Activated T-cell treated with anti-CD3 and anti-CD28 coated beads, Interleukin-2, amount 50 U/mL, for 72 hours (primary cell): ENCODE data around the gene EDARADD. TPM values are rescaled to one million over a fixed set of nuclear protein-coding genes. Genes with fewer than 3 reads are reported as not detected.
A peak's percentile ranks its signal among the peaks of the same experiment; 100 is the strongest.

Experiments used
- ATAC-seq, 2 donors: fragments of 150-1000 bp; cut with Tn5 transposase; replicated peaks in 1 of 2; 2 replicates each; pipeline ENCODE4 v1.10.0; 2021; ENCODE audit warnings: moderate library complexity in 2 of 2, mild to moderate bottlenecking in 1 of 2
- DNase-seq, 2 donors: peaks; one replicate each; pipeline ENCODE4 v3.0.0; 2021 to 2022; ENCODE audit warnings: mixed read lengths in 1 of 2
- H3K27ac Mint-ChIP-seq: one replicate; pipeline ENCODE4 v1.8.0; 2022; ENCODE audit warnings: mild to moderate bottlenecking, moderate library complexity, mixed read lengths
- H3K27me3 Mint-ChIP-seq: one replicate; pipeline ENCODE4 v1.8.0; 2022; ENCODE audit warnings: low read depth, mixed read lengths
- H3K36me3 Mint-ChIP-seq, 2 donors: one replicate each; pipeline ENCODE4 v1.8.0; 2022; ENCODE audit warnings: mixed read lengths in 2 of 2, mild to moderate bottlenecking in 1 of 2; ENCODE audit not compliant: insufficient read depth in 2 of 2
- H3K4me1 Mint-ChIP-seq: one replicate; pipeline ENCODE4 v1.8.0; 2022; ENCODE audit warnings: low read depth, mixed read lengths
- H3K4me3 Mint-ChIP-seq, 2 donors: one replicate each; pipeline ENCODE4 v1.8.0; 2022; ENCODE audit warnings: mild to moderate bottlenecking in 2 of 2, mixed read lengths in 2 of 2, moderate library complexity in 2 of 2
- H3K9me3 Mint-ChIP-seq, 2 donors: one replicate each; pipeline ENCODE4 v1.8.0; 2022; ENCODE audit warnings: mixed read lengths in 2 of 2
- total RNA-seq, 2 donors: library from RNA; stranded (reverse); gene quantifications; one replicate each; pipeline ENCODE4 v1.2.3, GENCODE V29; 2022

The EDARADD gene
- total RNA-seq, 2 donors from 2014 or later, result 1.9 to 7.1 TPM

DNA sequence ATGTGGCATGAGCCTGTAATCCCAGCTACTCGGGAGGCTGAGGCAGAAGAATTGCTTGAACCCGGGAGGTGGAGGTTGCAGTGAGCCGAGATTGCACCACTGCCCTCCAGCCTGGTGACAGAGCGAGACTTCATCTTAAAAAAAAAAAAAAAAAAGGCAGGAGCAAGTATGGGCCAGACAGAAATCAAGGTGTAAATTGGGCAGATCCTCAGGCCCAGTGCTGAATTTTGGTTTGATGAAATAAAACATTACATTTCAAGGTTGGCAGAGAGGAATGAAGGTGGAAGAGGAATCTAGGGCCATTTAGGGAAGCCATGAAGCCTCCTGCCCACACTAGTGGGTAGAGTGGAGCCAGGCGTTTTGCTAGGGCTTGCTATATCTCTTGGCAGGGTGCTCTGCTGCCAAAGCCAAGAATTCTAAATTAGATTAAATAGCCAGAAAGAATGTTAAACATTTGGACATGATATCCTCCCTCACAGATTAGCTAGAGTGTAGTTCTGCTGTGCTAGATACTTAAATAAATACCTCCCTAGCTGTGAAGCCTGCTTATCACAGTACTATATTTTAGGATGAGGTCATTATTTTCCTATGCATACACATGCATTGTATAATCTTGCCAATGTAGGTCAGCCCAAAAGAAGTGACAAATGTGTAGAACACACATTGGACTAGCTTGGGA lies 113.1 kb downstream of the EDARADD start:
- Mint-ChIP-seq H3K9me3 (no peaks in the 10 kb centered on the region), H3K4me3 (no peak overlapping the region), H3K36me3 (no peaks in the 10 kb centered on the region), H3K27ac (no peak overlapping the region), H3K27me3 (no peaks in the 10 kb centered on the region), H3K4me1 (peaks cover 23% of the 10 kb centered on the region)
- no peak for DNase-seq
- ATAC-seq, result peak in 1 of 2 donors; percentile 67

DNA sequence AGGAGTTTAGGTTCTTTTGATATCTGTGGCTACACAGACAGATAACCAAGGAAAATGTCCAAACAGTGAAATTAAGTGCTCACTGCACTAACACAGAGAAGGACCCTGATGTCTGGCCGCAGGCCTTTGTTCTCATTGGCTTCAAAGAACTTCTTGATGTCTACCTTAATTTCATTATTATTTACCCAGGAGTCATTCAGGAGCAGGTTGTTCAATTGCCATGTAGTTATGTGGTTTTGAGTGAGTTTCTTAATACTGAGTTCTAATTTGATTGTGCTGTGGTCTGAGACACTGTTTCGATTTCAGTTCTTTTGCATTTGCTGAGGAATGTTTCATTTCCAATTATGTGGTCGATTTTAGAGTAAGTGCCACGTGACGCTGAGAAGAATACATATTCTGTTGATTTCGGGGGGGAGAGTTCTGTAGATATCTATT lies 114.5 kb downstream of the EDARADD start:
- DNase-seq, result no peak
- H3K4me3 Mint-ChIP-seq, result peak overlapping the region in 1 of 2 donors; percentile 64

DNA sequence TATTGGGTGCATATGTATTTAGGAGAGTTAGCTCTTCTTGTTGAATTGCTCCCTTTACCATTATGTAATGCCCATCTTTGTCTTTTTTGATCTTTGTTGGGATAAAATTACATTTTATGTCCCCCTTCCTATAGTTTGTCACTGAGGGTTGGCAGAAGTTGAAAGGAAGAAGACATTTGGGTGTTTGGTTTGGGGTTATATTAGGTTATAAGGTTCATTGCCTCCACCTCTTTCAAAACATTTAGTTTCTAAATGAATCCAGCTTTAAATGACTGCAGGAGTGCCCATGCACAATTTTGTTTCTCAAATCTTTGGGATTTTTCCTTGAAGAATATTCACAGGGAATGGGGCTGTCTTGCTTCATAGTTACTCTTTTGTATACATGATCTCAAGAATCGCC lies 115.1 kb downstream of the EDARADD start:
- no peaks in the 10 kb centered on the region for H3K27me3 Mint-ChIP-seq
- ATAC-seq, result peak in 1 of 2 donors; percentile 16
- peak overlapping the region in 1 of 2 donors; percentile 64 for H3K4me3 Mint-ChIP-seq
- H3K4me1 Mint-ChIP-seq, result peaks cover 13% of the 10 kb centered on the region
- peak overlapping the region; percentile 9 for H3K27ac Mint-ChIP-seq
- no peak for DNase-seq
- H3K36me3 Mint-ChIP-seq, result no peaks in the 10 kb centered on the region
- no peaks in the 10 kb centered on the region for H3K9me3 Mint-ChIP-seq

More for the DNA sequence above, 114.5 kb downstream of the EDARADD start:
- Mint-ChIP-seq H3K27me3 (no peaks in the 10 kb centered on the region), H3K27ac (peak overlapping the region; percentile 44), H3K9me3 (no peaks in the 10 kb centered on the region), H3K36me3 (no peaks in the 10 kb centered on the region), H3K4me1 (peaks cover 13% of the 10 kb centered on the region)
- peak; percentile 63 to 67 for ATAC-seq

DNA sequence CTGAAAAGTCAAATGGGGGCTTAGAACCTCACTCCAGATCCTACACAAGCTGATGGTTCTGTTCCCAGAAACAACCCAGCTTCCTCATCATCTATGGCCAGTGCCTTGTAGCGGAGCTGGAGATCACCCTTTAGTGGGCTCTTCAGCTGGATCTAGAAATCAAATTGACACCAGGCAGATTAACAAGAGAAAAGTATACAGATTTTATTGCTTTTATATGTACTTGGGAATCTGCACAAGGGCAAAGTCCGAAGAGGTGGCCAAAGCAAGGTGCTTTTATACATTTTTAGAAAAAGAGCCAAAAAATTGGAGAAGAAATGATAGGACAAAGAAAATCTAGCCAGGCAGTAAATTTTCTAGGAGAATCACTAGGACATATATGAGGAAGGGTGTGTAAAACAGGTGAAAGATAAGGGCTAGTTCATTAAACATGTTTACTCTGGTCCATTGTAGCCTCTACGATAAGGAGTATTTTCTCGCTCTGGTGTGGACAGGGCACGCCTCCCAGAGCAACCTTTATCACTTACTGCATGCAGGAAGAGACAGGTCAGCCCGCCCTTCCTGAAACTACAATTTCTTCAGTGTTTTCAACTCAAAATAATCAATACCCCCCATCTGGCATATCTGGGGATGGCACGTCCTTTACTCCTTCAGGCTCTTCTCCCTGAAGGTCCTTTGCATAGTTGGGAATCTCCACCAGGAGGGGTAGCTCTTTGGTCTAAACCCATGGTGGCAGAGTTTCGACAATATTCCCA lies 115.7 kb downstream of the EDARADD start:
- Mint-ChIP-seq H3K4me3 (no peak overlapping the region), H3K9me3 (no peaks in the 10 kb centered on the region), H3K36me3 (no peaks in the 10 kb centered on the region), H3K27ac (no peak overlapping the region), H3K27me3 (no peaks in the 10 kb centered on the region), H3K4me1 (peaks cover 13% of the 10 kb centered on the region)
- DNase-seq, result no peak
- no peak for ATAC-seq

DNA sequence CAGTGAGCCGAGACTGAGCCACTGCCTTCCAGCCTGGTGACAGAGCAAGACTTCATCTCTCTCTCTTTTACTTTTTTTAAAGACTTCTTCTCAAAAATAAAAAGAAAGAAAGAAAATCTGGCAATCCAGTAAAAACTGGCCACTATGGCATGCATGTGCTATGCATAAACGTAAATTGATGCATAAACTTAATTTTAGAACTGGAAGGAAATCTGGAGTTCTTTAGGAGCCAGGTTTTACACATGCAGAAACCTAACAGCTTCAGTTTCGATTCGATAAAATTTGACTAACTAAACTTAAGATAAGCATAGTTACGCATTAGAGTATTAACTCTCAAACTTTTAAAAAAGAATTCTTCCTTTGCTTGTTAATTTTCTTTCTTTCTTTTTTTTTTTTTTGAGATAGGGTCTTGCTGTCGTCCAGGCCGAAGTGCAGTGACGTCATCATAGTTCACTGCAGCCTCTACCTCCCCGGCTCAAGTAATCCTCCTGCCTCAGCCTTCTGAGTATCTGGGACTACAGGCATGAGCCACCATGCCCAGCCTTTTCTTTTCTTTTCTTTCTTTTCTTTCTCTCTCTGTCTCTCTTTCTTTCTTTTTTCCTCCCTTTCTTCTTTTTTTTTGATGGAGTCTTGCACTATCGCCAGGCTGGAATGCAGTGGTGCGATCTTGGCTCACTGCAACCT lies 117.8 kb downstream of the EDARADD start:
- ATAC-seq (no peak), DNase-seq (no peak)
- no peak overlapping the region for H3K27ac Mint-ChIP-seq
- no peaks in the 10 kb centered on the region for H3K27me3 Mint-ChIP-seq
- no peak overlapping the region for H3K4me3 Mint-ChIP-seq
- H3K36me3 Mint-ChIP-seq, result no peaks in the 10 kb centered on the region
- peaks cover 27% of the 10 kb centered on the region for H3K4me1 Mint-ChIP-seq
- H3K9me3 Mint-ChIP-seq, result no peaks in the 10 kb centered on the region

DNA sequence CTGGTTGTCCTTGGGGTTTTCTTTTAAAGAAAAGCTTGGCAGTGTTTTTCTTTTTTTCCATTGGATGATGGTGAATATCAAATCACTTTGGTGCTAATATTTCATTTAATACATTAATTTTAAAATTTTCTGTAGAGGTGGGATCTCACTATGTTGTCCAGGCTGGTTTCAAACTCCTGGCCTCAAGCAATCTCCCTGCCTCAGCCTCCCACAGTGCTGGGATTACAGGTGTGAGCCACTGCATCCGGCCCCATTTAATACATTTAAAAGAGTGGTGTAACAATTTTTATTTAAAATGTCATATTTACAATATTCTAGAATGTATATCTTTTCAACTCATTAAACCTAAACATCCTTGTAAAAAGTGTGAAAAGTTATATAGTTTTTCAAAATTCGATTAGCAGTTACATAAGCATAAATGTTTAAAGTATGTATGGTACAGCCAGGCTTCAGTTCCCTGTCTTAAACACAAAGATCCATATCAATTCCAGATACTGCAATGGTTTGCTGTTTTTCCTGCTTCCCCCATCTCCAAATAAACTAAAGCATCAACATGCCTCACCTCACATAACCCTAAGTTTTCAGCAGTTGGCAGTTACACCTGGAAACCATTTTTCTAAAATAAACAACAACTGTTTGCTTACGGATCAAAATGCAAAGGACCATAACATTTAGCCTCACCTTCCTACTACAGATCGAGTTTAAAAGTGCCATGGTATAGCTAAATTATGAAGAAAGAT lies 120.8 kb downstream of the EDARADD start:
- Mint-ChIP-seq H3K27ac (no peak overlapping the region), H3K36me3 (no peaks in the 10 kb centered on the region)

DNA sequence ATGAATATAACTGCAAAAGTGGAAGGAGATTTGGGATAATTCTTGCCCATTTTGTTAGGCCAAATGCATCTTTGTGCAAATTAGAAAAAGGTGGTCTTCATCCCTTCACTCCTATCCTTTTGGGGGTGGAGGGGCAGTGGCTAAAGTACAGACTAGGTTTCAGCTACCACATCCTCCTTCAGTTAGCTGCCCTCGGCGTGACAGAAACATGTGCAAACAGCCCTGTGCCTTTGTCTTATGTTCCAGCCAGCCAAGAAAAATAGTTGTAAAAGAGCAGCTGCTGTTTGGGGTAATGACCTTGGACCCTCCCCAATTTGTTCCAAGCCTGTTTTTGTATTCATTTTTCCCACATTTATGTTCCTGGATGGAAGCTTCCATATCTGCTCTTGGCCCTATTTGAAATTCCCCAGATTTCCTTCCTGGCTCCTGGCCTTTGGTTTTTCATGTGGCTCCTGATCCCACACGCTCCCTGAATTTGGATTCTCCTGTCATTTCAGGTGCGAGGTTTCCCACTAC lies 121.4 kb downstream of the EDARADD start:
- Mint-ChIP-seq H3K27ac (peak overlapping the region; percentile 98), H3K27me3 (no peaks in the 10 kb centered on the region), H3K36me3 (no peaks in the 10 kb centered on the region), H3K4me1 (peaks cover 17% of the 10 kb centered on the region), H3K9me3 (no peaks in the 10 kb centered on the region), H3K4me3 (peak overlapping the region in 1 of 2 donors; percentile 91)
- ATAC-seq (no peak), DNase-seq (no peak)

More for the DNA sequence above, 120.8 kb downstream of the EDARADD start:
- H3K9me3 Mint-ChIP-seq, result no peaks in the 10 kb centered on the region
- peaks cover 17% of the 10 kb centered on the region for H3K4me1 Mint-ChIP-seq
- H3K27me3 Mint-ChIP-seq, result no peaks in the 10 kb centered on the region
- H3K4me3 Mint-ChIP-seq, result peak overlapping the region in 1 of 2 donors; percentile 58
- DNase-seq (no peak), ATAC-seq (no peak)

DNA sequence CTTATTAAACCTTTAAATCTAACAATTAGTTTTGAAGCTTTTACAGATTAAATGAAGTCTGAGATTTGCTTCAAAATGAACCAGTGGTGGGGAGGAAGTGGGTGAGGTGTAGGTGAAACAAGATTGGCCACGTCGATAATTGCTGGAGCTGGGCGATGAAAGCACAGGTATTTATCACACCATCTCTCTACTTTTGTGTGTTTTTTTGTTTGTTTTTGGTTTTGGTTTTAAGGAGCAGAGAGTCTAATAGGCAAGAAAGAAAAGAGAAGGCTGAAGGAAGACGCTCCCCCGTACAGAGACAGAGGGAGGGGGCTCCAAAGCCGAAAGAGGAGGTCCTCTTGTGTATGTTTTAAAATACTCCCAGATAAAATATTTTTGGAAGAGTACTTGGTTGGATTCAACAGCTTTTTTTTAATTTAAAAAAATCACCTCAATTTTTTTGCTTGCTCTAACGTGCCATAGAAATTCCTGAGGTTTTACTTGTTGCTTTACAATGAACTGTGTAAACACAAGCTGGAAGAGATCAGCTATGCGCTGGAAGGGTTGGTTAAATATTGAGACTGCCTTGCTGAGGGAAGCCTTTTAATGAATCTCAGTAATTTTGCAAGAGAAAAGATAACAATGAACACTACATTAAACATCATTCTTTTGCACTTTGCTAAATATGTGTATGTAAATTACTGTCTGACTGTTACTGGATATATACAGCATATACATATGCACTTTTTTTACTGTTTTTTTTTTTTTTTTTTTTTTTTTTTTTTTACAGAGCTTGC lies 123.0 kb downstream of the EDARADD start:
- Mint-ChIP-seq H3K9me3 (no peaks in the 10 kb centered on the region), H3K36me3 (peaks cover 0 to 3% of the 10 kb centered on the region in 2 donors), H3K4me1 (peaks cover 17% of the 10 kb centered on the region), H3K27me3 (no peaks in the 10 kb centered on the region), H3K4me3 (peak overlapping the region; percentile 28 to 91), H3K27ac (peak overlapping the region; percentile 17)
- peak; percentile 49 to 83 for ATAC-seq
- peak; percentile 17 to 40 for DNase-seq

DNA sequence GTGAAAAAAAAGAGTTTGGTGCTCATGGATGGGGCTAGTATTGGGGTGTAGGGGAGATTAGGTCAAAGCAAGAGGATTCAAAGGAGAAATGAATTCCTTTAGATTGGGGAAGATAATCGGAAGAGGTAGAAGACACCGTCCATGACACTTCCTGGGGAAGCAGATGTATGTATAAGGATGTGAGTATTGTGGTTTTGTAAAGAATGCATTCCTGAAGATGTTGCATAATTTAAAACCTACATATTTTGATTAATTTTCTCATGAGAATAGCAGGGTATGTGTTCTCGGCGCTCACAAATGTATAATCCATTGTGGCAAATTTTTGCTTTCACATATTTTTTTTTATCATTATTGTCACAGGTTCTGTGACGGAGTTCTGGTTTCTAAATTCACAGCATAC lies 124.2 kb downstream of the EDARADD start:
- ATAC-seq (no peak), DNase-seq (no peak)
- H3K36me3 Mint-ChIP-seq, result peaks cover 0 to 3% of the 10 kb centered on the region in 2 donors
- no peak overlapping the region for H3K27ac Mint-ChIP-seq
- no peaks in the 10 kb centered on the region for H3K9me3 Mint-ChIP-seq
- no peak overlapping the region for H3K4me3 Mint-ChIP-seq
- no peaks in the 10 kb centered on the region for H3K27me3 Mint-ChIP-seq
- peaks cover 26% of the 10 kb centered on the region for H3K4me1 Mint-ChIP-seq

DNA sequence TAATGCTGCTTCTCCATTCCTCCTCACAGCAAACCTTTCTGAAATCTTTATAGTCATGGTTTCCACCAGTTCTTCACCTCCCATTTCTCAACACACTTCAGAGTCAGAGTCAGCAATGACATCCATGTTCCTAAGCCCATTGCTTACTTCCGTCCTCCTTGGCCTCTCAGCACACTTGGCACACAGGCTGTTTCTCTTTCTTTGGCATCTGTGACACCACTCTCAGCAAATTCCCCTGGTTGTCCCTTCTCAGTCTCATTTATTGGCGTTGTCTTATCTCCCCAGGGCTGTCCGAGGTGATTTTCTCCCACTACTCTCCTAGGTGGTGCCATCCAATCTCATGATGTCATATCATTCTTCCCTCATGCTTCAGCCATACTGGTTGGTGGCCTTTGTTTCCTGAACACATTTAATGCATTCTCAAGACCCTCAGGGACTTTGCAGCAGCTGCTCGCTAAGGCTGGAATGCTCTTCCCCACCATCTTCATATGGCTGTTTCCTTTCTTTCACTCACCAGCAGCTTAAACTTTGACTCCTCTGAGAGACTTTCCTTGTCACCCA lies 126.4 kb downstream of the EDARADD start:
- H3K27ac Mint-ChIP-seq, result no peak overlapping the region

DNA sequence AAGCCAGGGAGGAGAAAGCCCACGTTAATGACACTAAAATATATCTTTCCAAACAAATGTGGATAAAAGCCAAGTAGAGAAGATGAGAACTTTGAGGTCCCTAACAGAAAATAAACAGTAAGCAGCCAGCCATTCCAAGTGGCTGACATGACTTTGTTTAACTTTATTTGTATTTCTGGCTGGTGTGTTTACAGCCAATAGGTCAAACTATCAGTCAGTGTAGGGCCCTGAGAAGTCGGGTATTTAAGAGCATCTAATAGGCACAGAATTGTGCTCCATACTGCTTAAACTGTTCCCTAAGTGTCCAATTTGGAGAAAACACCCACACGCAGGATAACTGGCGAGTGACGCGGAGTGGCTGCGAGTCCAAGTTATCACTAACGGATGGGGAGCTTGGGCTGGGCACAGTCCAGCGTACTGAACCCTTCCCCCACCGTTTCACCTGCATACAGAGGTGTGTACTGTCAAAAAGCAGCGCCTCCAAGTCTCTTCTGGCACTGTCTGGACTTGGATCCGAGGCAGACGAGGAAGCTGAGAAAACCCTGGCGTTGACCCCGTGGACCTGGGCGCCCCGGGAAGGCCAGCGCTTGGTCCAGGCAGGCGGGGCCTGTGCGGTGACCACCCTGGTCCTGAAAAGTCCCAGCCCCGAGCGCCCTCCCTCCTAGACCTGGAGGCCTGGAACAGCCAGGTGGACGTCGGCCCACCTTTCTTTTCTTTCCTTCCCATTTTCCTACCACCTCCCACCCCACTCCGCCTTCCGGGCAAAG lies 129.0 kb downstream of the EDARADD start:
- Mint-ChIP-seq H3K4me3 (peak overlapping the region; percentile 94), H3K27ac (peak overlapping the region; percentile 99), H3K9me3 (no peaks in the 10 kb centered on the region), H3K4me1 (peaks cover 21% of the 10 kb centered on the region), H3K36me3 (peaks cover 6 to 13% of the 10 kb centered on the region in 2 donors), H3K27me3 (no peaks in the 10 kb centered on the region)
- DNase-seq, result no peak
- no peak for ATAC-seq

More for the DNA sequence above, 126.4 kb downstream of the EDARADD start:
- H3K4me1 Mint-ChIP-seq, result peaks cover 38% of the 10 kb centered on the region
- H3K36me3 Mint-ChIP-seq, result peaks cover 3 to 6% of the 10 kb centered on the region in 2 donors
- H3K9me3 Mint-ChIP-seq, result no peaks in the 10 kb centered on the region
- ATAC-seq (no peak), DNase-seq (no peak)
- H3K27me3 Mint-ChIP-seq, result no peaks in the 10 kb centered on the region
- no peak overlapping the region for H3K4me3 Mint-ChIP-seq
